ENCODE results near the gene NADSYN1. TPM values are rescaled to one million over a fixed set of nuclear protein-coding genes. Genes with fewer than 3 reads are reported as not detected.

Gene NADSYN1
- total RNA-seq, 2 donors from 2014 or later = 133 to 178 TPM

DNA sequence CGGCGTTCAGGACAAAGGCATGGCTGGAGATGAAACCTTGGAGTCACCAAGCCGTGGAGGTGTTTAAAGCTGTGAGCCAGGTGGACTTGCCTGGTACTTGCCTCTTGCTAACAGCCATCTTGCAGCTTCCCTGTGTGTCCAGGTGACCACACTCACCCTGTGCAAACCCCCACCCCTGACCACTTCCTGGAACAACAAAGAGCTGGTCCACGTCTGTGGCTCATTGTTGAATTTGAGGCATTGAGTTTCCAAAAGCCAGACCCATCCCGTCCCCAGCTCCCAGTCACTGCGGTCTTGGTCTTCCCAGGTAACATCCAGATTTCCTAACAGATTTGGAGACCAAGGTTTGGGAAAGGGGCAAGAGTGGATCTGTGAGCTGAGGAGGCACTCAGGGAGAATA, 23.3 kb upstream of the NADSYN1 start:
- no peak for DNase-seq
- H3K9ac ChIP-seq (ENCODE audit: low read depth in 2 of 2, low read length in 2 of 2) = no peak overlapping the region
- intact Hi-C loops (cut with DNase I) = no loop called here
- TF ChIP-seq, protein P1, sequence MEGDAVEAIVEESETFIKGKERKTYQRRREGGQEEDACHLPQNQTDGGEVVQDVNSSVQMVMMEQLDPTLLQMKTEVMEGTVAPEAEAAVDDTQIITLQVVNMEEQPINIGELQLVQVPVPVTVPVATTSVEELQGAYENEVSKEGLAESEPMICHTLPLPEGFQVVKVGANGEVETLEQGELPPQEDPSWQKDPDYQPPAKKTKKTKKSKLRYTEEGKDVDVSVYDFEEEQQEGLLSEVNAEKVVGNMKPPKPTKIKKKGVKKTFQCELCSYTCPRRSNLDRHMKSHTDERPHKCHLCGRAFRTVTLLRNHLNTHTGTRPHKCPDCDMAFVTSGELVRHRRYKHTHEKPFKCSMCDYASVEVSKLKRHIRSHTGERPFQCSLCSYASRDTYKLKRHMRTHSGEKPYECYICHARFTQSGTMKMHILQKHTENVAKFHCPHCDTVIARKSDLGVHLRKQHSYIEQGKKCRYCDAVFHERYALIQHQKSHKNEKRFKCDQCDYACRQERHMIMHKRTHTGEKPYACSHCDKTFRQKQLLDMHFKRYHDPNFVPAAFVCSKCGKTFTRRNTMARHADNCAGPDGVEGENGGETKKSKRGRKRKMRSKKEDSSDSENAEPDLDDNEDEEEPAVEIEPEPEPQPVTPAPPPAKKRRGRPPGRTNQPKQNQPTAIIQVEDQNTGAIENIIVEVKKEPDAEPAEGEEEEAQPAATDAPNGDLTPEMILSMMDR (IDR thresholded peaks at IDR 0.05) = no peak
- H3K4me1 ChIP-seq = peaks cover 10% of the 10 kb centered on the region
- no peaks in the 10 kb centered on the region for H3K27me3 ChIP-seq
- no peak overlapping the region for H3K4me3 ChIP-seq
- no peaks in the 10 kb centered on the region for H3K9me3 ChIP-seq
- H3K36me3 ChIP-seq = no peaks in the 10 kb centered on the region
- no peak overlapping the region for H3K27ac ChIP-seq

DNA sequence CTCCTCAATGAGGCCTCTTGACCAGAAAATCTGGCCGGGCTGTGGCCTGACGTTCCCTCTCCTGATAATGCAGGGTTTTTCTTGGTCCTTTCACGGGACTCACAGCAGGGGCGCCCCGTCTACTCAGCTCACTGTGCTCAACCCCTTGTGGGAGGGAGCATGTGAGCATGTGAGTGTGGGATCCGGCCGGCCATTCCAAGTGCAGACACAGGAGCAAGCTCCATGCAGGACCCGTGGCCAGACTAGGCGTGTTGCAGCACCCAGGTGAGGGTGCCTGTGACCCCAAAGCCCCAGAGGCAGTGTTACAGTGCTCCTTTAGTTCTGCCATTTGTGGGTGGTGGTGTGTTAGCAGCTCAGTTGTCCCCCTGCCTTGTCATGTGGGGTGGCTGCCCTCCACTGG, 22.8 kb upstream of the NADSYN1 start:
- TF ChIP-seq, protein P1 (IDR thresholded peaks at IDR 0.05) = no peak
- intact Hi-C loops (cut with DNase I) = no loop called here
- DNase-seq = no peak
- Histone ChIP-seq H3K36me3 (no peaks in the 10 kb centered on the region), H3K4me3 (no peak overlapping the region), H3K27me3 (no peaks in the 10 kb centered on the region), H3K4me1 (peaks cover 10% of the 10 kb centered on the region), H3K9me3 (no peaks in the 10 kb centered on the region), H3K27ac (no peak overlapping the region), H3K9ac (ENCODE audit: low read depth in 2 of 2, low read length in 2 of 2) (no peak overlapping the region)

DNA sequence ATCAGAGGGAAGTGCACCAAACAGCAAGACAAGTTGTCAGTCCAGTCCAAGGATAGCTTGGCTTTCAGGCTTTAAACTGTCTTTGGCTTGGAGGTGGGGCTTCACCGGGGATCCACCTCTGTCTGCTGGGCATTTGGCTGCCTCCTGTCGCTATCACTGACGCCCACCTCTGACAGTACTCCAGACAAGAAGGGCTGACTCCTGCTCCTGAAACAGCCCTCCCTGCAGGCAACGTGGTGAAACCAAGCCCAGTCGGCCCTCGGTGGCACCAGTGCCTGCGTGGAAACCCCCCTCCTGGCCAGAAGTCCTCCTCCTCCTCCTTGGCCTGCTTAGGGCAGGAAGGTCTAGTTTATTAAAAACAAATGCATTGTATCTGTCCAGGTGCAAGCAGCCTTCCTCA, 21.7 kb upstream of the NADSYN1 start:
- Histone ChIP-seq H3K27me3 (no peaks in the 10 kb centered on the region), H3K9me3 (no peaks in the 10 kb centered on the region), H3K4me1 (peaks cover 10% of the 10 kb centered on the region), H3K36me3 (no peaks in the 10 kb centered on the region), H3K27ac (no peak overlapping the region), H3K9ac (ENCODE audit: low read depth in 2 of 2, low read length in 2 of 2) (no peak overlapping the region), H3K4me3 (no peak overlapping the region)
- TF ChIP-seq, protein P1 (IDR thresholded peaks at IDR 0.05) = no peak
- intact Hi-C loops (cut with DNase I) = no loop called here
- no peak for DNase-seq

DNA sequence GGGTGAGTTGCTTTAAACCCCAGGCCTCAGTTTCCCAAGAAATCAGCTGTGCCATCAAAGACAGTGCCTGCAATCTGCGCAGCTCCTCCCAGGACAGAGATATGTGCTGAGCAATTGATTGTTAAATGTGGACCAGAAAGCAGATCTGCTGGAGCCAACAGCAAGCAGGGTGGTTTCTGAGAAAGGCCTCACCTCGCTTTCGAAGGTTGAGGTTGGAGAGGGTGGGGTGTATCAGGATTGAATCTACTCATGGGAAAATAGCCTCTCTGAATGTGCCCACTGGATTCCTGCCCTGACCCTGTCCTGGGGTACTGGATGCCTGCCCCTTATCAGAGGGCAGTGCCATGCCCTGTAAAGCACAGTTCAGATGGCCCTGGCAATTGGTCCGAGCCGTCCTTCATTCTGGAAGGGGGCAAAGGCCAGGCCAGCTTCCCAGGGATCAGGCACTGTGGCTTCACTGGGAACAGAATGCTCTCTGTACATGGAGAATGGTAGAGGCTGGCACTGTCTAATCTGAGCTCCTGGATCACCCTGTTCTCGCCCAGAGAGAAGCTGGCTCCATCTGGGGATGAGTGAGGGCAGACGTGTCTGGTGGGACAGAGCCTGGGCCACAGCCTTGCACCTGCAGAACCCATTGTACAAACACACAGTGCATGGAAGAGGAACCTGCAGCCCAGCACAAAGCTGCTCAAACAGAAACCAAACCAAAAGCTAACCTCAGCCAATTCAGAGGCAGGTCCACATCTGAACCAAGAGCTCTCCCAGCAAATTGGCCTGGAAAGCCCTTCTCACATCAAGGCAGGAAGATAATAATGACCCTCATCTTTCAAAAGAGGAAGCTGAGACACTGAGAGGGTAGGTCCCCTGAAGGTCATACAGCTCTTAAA, 20.0 kb upstream of the NADSYN1 start:
- Histone ChIP-seq H3K27me3 (no peaks in the 10 kb centered on the region), H3K27ac (peak overlapping the region; percentile 48), H3K9me3 (no peaks in the 10 kb centered on the region), H3K4me3 (no peak overlapping the region), H3K9ac (ENCODE audit: low read depth in 2 of 2, low read length in 2 of 2) (peak overlapping the region; percentile 27 to 30), H3K36me3 (no peaks in the 10 kb centered on the region), H3K4me1 (peaks cover 10% of the 10 kb centered on the region)
- TF ChIP-seq, protein P1 (IDR thresholded peaks at IDR 0.05) = no peak
- intact Hi-C loops (cut with DNase I) = no loop called here
- DNase-seq = no peak

DNA sequence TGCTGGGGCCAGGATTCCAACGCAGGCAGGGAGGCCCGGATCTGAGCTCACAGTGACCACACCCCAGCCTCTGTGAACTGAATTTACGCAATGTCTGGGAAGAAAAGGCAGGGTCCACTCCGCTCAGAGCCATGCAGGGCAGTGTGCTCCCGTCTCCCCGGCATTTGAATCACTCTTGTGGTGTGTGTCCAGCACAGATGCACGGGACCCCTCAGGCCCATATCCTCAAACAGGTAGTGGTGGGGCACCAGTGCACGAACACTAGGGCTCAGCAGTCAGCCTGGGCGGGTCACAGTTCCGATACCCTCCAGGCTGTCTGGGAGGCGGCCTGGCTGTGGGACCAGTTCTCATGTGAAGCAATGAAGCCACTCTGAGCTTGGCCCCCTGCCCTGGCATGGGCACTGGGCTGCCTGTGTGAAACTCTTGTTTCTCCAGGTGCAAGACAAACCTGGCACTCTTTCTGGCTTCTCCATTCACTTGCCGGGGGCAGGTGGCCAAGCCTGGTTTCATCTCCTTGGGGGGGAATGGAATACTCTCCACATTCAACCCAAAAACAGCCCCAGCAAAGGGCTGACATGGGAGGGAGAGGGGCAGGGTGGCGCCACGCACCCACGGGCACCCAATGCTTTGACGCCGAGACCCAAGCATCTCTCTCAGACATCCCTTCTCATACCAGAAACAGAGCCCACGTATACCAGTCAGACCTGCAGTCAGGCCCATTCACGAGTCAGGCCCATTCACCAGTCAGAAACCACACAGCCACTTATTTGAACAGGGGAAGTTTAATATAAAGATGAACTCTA, 19.2 kb upstream of the NADSYN1 start:
- peak; percentile 80 for DNase-seq
- TF ChIP-seq, protein P1 (IDR thresholded peaks at IDR 0.05) = no peak
- Histone ChIP-seq H3K27ac (peak overlapping the region; percentile 48), H3K9me3 (no peaks in the 10 kb centered on the region), H3K36me3 (peaks cover 2% of the 10 kb centered on the region), H3K27me3 (no peaks in the 10 kb centered on the region), H3K4me3 (no peak overlapping the region), H3K4me1 (peaks cover 10% of the 10 kb centered on the region), H3K9ac (ENCODE audit: low read depth in 2 of 2, low read length in 2 of 2) (peak overlapping the region in 1 of 2 donors; percentile 30)
- intact Hi-C loops (cut with DNase I) = no loop called here
